PFSK-1 (cell line): ENCODE results near the gene FGR.

Experiments used
- FOXP2 ChIP-seq: optimal IDR thresholded peaks from 2 replicates; pipeline ENCODE3; 2011; ENCODE audit warnings: borderline replicate concordance, control low read depth, inconsistent platforms; ENCODE audit not compliant: insufficient read depth; ENCODE audit errors: extremely low read length, extremely low read depth
- POLR2AphosphoS5 ChIP-seq: IDR thresholded peaks from 2 replicates; pipeline ENCODE4 v1.6.1; 2012; ENCODE audit warnings: low read depth, mild to moderate bottlenecking, control low read depth, low read length, moderate library complexity

GRCh38 chr1:27621051-27621920 is 13.7 kb downstream of the FGR start:
- no peak for TF ChIP-seq POLR2AphosphoS5
- TF ChIP-seq FOXP2: no peak
